Mammary epithelial cell (primary cell): ENCODE data around the gene INPP5E.

ENCODE experiments used
- EZH2 ChIP-seq: IDR thresholded peaks from 2 replicates; pipeline ENCODE4 v1.6.1; 2012; ENCODE audit warnings: low read length, inconsistent platforms, borderline replicate concordance
- TF ChIP-seq, protein P1 (sequence below), 2 donors: IDR thresholded peaks in 1 of 2; conservative IDR thresholded peaks in 1 of 2; 2 replicates each; pipeline ENCODE4 v1.5.1; 2011 to 2012; ENCODE audit warnings: inconsistent platforms in 2 of 2, low read length in 2 of 2, mild to moderate bottlenecking in 2 of 2, control low read depth in 1 of 2, low read depth in 1 of 2; ENCODE audit not compliant: insufficient read depth in 1 of 2; ENCODE audit errors: extremely low read depth in 1 of 2

DNA sequence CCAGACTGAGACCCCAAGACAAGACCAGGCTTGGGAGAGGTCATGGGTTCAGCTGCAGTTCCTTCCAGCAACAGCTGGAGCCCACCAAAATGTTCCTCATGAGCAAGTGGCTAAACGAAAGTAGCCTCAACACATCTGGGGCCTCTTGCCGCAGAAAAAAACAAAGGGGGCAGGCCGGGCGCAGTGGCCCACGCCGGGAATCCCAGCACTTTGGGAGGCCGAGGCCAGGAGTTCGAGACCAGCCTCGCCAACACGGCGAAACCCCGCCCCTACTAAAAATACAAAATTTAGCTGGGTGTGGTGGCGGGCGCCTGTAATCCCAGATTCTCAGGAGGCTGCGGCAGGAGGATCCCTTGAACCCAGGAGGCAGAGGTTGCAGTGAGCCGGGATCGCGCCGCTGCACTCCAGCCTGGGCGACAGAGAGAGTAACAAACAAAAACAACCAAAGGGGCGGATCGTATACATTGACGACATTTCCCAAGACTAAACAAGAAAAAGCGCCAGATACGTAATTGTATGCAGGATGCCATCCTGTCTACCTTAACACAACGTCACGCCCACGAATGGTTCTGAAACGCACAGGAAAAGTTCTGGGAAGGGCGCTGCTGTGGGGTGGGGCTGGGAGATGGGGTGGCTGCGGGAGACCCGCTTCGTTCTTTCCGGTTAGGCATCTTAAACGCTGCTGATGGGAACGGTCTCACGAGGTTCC, 1.7 kb downstream of the INPP5E start:
- TF ChIP-seq, protein P1, sequence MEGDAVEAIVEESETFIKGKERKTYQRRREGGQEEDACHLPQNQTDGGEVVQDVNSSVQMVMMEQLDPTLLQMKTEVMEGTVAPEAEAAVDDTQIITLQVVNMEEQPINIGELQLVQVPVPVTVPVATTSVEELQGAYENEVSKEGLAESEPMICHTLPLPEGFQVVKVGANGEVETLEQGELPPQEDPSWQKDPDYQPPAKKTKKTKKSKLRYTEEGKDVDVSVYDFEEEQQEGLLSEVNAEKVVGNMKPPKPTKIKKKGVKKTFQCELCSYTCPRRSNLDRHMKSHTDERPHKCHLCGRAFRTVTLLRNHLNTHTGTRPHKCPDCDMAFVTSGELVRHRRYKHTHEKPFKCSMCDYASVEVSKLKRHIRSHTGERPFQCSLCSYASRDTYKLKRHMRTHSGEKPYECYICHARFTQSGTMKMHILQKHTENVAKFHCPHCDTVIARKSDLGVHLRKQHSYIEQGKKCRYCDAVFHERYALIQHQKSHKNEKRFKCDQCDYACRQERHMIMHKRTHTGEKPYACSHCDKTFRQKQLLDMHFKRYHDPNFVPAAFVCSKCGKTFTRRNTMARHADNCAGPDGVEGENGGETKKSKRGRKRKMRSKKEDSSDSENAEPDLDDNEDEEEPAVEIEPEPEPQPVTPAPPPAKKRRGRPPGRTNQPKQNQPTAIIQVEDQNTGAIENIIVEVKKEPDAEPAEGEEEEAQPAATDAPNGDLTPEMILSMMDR (conservative IDR thresholded peaks at IDR 0.05 in 1 of 2, IDR thresholded peaks at IDR 0.05 in 1 of 2; ENCODE audit: extremely low read depth in 1 of 2, insufficient read depth in 1 of 2, low read depth in 1 of 2, low read length in 2 of 2), result no peak
- no peak for TF ChIP-seq EZH2
